ENCODE results near the gene SCAF4. TPM values are rescaled to one million over a fixed set of nuclear protein-coding genes. Genes with fewer than 3 reads are reported as not detected.

Gene SCAF4
- total RNA-seq, 1 experiment from 2014 or later: 7.1 TPM

GRCh38 chr21:31713973-31714740, 17.8 kb downstream of the SCAF4 start:
- peak; percentile 21 for DNase-seq (ENCODE audit: low read depth)

- no peak for DNase-seq (ENCODE audit: low read depth)
Measured at GRCh38 chr21:31713115-31713514, 18.8 kb downstream of the SCAF4 start.

GRCh38 chr21:31711745-31712285, 20.1 kb downstream of the SCAF4 start:
- DNase-seq (ENCODE audit: low read depth): no peak

DNA sequence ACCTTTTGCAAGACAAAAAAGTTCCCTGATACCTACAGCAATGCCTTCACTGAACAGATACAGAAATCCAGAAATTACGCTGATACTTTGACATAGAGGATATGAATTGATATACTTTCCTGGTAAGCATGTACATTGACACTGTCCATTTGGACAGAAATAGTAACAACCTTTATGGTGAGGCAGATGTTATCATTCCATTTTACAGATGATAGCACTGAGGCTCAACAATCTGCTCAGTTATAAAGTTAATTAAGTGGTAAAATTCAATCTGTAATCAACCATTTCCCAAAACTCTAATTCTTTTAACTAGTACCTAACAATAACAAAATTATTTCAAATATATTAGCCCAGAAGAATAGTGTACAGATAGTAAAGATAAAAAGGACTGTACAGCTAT, 20.6 kb downstream of the SCAF4 start:
- no peak for DNase-seq (ENCODE audit: low read depth)

DNA sequence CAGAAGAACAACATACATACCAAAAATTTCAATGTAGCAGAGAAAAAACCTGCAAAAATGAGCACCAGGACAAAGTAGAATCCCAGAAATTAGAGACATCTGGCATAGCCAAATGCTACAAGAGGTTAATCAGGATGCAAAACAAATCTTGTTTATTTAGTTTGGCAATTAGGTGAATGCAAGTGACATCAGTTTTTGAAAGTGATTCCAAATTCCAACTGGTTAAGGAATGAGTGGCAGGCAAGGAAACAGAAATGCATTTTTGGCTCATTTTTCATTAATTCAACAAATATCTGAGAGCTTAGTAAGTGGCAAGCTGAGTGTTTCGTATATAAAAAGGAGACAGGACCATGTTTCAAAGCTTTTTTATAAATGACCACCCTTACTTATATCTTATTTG, 21.3 kb downstream of the SCAF4 start:
- peak; percentile 23 for DNase-seq (ENCODE audit: low read depth)

- DNase-seq (ENCODE audit: low read depth): no peak
Measured at GRCh38 chr21:31708541-31708940, 23.4 kb downstream of the SCAF4 start.

DNA sequence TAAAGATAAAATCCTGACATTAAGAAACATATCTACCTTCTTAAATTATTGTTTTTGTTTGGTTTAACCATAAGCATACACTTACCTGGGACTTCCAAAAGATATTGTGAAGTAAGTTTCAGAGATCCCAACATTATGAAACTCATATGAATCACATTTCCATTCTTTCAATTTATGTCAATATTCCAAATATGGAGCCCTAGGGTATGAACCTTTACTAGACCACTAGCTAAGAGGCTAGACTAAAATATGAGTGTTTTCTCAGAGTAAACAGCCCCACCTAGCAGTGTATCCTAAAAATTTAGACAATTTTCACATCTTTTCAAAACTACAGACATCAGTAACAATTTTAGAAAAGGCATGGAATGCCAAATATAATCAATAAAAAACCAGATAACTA, 24.4 kb downstream of the SCAF4 start:
- DNase-seq (ENCODE audit: low read depth): no peak

DNA sequence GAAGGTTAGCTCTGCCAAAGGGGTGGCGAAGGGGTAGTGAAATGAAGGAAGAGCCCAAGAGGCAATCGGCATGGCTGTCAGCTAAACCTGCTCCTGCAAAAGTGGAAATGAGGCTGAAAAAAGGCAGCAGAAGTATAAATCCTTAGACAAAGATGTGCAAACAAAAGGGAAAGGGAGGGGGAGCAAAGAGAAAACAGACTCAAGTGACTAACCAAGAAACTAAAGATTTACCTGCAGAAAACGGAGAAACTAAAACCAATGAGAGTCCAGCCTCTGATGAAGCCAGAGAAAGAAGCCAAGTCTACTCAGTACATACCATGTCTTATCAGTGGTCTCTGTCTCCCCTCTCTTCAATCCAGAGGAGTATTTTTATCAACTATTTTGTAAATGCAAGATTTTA, 25.4 kb downstream of the SCAF4 start:
- no peak for DNase-seq (ENCODE audit: low read depth)

DNA sequence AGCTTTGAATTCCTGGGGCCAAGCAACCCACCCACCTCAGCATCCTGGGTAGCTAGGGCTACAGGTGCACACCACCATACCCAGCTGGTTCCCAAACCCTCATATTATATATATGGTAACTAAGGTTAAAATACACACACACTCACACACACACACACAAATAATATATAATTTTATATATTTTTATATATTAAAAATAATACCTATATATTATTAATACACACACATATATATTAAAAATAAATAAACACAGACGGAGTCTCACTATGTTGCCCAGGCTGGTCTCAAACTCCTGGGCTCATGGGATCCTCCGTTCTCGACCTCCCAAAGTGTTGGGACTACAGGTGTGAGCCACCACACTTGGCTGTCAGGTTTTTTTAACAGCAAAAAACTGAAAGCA, 31.9 kb downstream of the SCAF4 start:
- DNase-seq (ENCODE audit: low read depth): no peak

DNA sequence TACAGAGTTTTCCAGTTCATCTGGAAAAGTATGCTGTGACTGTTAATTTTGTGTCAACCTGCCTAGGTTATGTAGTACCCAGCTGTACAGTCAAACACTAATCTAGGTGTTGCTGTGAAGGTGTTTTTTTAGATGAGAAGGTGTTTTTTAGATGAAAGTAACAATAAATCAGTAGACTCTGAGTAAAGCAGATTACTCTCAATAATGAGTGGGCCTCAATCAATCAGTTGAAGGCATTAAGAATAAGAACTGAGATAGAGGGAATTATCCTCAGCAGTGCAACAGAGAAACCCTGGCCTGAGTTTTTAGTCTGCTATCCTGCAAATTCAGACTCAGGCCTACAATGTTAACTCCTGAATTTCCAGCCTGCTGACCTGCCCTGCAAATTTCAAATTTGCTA, 33.5 kb downstream of the SCAF4 start:
- DNase-seq (ENCODE audit: low read depth): no peak

DNA sequence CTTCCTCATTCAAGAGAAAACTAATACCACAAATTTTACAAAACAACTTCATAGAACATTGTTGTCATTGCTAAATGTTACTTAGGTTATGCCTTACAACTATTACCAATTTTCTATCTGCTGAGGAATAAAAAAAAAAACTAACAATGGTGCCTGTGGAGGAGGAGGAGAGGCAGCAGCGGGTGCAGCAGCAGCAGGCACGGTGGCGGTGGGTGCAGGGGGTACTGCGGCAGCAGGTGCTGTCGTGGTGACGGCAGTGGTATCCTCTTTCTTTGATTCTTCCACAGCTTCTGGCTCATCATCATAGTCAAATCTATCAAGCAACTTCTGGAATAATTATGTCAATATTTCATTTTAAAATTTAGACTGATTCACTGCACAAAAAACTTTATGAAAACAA, 35.5 kb downstream of the SCAF4 start:
- DNase-seq (ENCODE audit: low read depth): no peak

DNA sequence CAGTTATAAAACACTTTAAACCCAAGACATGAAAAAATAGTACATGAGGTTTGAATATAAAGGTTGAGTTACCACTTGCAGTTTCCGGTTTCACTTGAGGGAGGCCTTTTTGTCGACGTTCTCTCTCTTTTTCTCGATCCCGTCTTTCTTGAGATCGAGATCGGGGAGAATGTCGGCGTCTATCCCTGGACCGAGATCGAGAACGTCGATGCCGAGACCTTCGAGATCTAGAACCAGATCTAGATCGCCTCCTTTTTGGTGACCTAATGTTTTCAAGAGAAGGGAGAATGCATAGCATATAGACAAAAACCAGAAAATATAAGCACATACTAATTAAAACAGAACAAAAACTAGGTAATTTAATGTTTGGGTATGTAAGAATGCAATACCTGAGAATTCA, 38.7 kb downstream of the SCAF4 start:
- DNase-seq (ENCODE audit: low read depth): no peak

DNA sequence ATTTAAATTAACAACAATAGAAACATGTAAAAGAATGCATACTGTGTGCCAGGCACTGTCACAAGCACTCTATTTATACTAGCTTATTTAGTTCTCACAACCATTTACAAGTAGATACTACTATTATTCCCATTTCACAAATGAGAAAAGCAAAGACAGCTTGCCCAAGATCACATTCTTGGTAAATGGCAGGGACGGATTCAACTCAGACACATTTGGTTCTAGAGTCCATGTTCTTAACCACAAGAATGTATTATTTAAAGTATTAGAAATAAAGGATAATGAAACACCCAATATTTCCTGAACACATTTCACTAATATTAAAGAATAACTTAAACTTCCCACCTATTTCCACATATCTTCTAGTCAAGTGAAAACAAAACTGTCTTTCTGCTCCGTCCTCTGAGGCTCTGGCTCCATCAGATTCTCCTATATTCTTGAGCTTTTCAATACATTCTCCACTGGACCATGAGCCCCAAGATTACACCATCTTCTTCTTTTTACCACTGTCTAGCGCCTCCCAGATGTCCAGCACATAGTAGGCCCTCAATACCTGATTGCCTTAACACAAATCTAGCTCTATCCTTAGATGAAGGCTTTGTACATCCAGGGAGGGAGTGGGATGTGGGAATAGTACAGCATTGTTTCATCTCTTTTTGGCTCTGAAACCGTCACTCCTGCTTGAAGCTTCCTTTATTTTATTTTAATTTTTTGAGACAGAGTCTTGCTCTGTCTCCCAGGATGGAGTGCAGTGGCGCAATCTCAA, 43.1 kb downstream of the SCAF4 start:
- DNase-seq (ENCODE audit: low read depth): no peak

- DNase-seq (ENCODE audit: low read depth): no peak
Measured at GRCh38 chr21:31687108-31687507, 44.8 kb downstream of the SCAF4 start.

DNA sequence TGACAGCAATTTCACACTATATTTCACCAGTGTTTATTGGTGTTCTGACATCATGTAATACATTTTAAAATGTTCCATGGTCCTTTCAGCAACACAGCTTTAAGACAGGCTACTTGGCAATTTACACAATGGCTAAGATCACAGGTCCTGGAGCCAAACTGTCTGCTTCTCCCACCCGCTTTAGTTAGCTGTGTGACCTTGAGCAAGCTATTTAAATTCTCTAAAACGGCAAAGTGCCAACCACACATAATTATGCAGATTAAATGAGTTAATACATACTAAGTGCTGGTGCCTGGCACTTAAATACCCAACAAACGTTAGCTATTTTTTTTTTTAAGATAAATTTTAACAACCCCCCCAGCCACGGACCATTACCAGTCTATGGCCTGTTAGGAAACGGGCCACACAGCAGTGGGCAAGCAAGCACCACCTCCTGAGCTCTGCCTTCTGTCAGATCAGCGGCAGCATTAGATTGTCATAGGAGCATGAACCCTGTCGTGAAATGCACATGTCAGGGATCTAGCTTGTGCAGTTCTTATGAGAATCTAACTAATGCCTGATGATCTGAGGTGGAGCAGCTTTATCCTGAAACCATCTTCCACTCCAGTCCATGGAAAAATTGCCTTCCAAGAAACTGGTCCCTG, 45.5 kb downstream of the SCAF4 start:
- no peak for DNase-seq (ENCODE audit: low read depth)

DNA sequence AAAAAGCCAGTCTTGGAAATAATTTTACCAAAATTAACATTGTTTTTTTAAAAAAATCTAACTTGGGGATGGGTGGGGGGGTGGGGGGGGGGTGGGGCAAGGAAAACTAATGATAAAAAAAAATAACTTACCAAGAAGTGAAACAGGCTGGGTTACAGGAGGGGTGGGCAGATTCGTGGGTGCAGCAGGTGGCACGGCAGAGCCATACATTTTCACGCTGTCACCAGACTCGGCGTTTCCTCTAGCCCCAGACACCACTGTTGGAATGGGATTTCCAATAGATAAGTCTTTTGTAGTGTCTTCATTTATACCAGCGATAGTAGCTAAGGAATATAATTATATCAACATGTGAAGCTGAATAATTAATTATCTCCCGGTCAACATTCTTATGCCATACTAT, 47.0 kb downstream of the SCAF4 start:
- DNase-seq (ENCODE audit: low read depth): no peak

DNA sequence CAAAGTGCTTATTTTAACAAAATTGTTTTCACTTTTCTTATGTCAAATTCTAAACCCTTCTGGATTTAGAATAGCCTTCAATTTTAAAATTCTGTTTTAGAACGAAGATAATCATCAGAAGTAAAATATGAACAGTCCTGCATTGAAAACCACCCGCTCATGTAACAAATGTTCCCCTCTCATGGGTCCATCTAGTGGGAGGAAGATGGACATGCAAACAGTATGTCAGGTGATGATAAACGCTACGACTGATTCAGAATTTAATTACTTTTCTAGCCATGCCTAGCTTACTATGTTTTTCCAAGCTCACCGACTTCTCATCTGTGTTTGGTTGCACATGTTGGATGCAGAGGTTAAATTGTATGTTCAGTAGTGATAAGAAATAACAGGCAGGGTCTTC, 48.9 kb downstream of the SCAF4 start:
- no peak for DNase-seq (ENCODE audit: low read depth)

DNA sequence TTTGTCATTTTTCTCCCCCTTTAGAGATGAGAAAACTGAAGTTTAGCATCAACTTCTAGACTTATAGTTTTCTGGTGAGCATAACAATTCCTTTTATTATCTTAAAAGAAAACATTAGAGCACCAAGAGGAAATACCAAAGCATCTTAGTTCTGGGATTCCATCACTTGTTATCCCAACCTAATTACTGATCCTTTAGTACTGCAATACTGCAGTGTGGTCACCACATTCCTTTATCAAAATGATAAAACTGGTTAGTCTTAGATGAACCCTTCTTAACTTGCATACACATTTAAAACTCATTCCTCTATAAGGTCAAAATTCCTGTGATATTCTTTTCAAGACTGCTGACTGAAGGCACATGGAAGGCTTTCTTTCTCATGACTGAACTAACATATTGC, 49.3 kb downstream of the SCAF4 start:
- no peak for DNase-seq (ENCODE audit: low read depth)

GRCh38 chr21:31678478-31678877, 53.4 kb downstream of the SCAF4 start:
- DNase-seq (ENCODE audit: low read depth): no peak

GRCh38 chr21:31677047-31677446, 54.9 kb downstream of the SCAF4 start:
- DNase-seq (ENCODE audit: low read depth): no peak

GRCh38 chr21:31675960-31676359, 56.0 kb downstream of the SCAF4 start:
- no peak for DNase-seq (ENCODE audit: low read depth)

GRCh38 chr21:31675318-31675717, 56.6 kb downstream of the SCAF4 start:
- no peak for DNase-seq (ENCODE audit: low read depth)

All from LHCN-M2 (cell line).